ENCODE data around the gene OPCML.

The OPCML gene

GRCh38 chr11:132450631-132451030 is 1081.7 kb downstream of the OPCML start:
- no peak overlapping the region for H3K27ac ChIP-seq

GRCh38 chr11:132448334-132448995 is 1083.8 kb downstream of the OPCML start:
- no peak for TF ChIP-seq CTCF (conservative IDR thresholded peaks at IDR 0.05)
- no peak overlapping the region for H3K27ac ChIP-seq

More at GRCh38 chr11:132450631-132451030, 1081.7 kb downstream of the OPCML start:
- TF ChIP-seq CTCF (conservative IDR thresholded peaks at IDR 0.05), result no peak

GRCh38 chr11:132447761-132448160 is 1084.5 kb downstream of the OPCML start:
- no peak for TF ChIP-seq CTCF (conservative IDR thresholded peaks at IDR 0.05)
- no peak overlapping the region for H3K27ac ChIP-seq

GRCh38 chr11:132445859-132446291 is 1086.4 kb downstream of the OPCML start:
- no peak overlapping the region for H3K27ac ChIP-seq
- no peak for TF ChIP-seq CTCF (conservative IDR thresholded peaks at IDR 0.05)

GRCh38 chr11:132444911-132445310 is 1087.4 kb downstream of the OPCML start:
- TF ChIP-seq CTCF (conservative IDR thresholded peaks at IDR 0.05), result no peak
- H3K27ac ChIP-seq, result no peak overlapping the region

GRCh38 chr11:132439711-132440255 is 1092.5 kb downstream of the OPCML start:
- no peak overlapping the region for H3K27ac ChIP-seq

GRCh38 chr11:132438418-132438817 is 1093.9 kb downstream of the OPCML start:
- no peak overlapping the region for H3K27ac ChIP-seq
- TF ChIP-seq CTCF (conservative IDR thresholded peaks at IDR 0.05), result no peak

More at GRCh38 chr11:132439711-132440255, 1092.5 kb downstream of the OPCML start:
- no peak for TF ChIP-seq CTCF (conservative IDR thresholded peaks at IDR 0.05)

All from VCaP (cell line).